ENCODE results near the gene KCNAB1. TPM values are rescaled to one million over a fixed set of nuclear protein-coding genes. Genes with fewer than 3 reads are reported as not detected.

Gene KCNAB1
- total and polyA plus RNA-seq, 2 donors (not counting 3 experiments of a cell fraction or from before 2014, with no cell fraction given) = 0.21 TPM; not detected in 1

DNA sequence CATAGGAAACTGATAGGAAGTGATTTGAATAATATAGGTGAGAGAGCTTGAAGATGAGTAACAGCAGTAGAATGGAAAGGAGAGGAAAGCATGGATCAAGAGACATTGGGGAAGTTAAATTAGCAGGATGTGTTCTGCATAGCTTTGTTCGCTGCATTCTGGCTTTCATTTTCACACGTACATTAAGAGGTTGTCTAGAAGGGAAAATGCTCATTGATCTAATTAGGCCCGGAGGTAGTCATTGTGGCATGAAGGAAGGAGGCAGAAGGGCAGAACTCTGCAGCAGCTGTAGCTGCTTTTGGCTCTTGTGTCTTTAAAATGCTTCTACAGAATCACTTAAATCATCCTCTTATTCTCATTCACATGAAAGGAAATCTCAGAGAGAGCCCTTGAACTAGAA, 40.3 kb downstream of the KCNAB1 start:
- TF ChIP-seq MYC (IDR thresholded peaks at IDR 0.05; ENCODE audit: low read depth, low read length) (no peak), POLR2A (IDR thresholded peaks at IDR 0.05; ENCODE audit: low read depth, low read length) (no peak), MAX (IDR thresholded peaks at IDR 0.05; ENCODE audit: insufficient read depth, insufficient read length) (no peak), FOS (IDR thresholded peaks at IDR 0.05; ENCODE audit: borderline replicate concordance, insufficient read depth, low read length) (no peak), POLR2AphosphoS5 (IDR thresholded peaks at IDR 0.05; ENCODE audit: insufficient read depth, low read depth, low read length) (no peak), JUN (IDR thresholded peaks at IDR 0.05; ENCODE audit: borderline replicate concordance, insufficient read depth, insufficient read length, low read depth) (no peak), GATA2 (IDR thresholded peaks at IDR 0.05; ENCODE audit: insufficient read depth, insufficient read length, low read depth, low read length) (no peak), EZH2 (IDR thresholded peaks at IDR 0.05; ENCODE audit: borderline replicate concordance, low read depth, low read length, severe bottlenecking) (no peak)
- TF ChIP-seq, protein P1, sequence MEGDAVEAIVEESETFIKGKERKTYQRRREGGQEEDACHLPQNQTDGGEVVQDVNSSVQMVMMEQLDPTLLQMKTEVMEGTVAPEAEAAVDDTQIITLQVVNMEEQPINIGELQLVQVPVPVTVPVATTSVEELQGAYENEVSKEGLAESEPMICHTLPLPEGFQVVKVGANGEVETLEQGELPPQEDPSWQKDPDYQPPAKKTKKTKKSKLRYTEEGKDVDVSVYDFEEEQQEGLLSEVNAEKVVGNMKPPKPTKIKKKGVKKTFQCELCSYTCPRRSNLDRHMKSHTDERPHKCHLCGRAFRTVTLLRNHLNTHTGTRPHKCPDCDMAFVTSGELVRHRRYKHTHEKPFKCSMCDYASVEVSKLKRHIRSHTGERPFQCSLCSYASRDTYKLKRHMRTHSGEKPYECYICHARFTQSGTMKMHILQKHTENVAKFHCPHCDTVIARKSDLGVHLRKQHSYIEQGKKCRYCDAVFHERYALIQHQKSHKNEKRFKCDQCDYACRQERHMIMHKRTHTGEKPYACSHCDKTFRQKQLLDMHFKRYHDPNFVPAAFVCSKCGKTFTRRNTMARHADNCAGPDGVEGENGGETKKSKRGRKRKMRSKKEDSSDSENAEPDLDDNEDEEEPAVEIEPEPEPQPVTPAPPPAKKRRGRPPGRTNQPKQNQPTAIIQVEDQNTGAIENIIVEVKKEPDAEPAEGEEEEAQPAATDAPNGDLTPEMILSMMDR (IDR thresholded peaks at IDR 0.05; ENCODE audit: extremely low read depth in 1 of 2, insufficient read depth in 1 of 2, low read depth in 1 of 2, low read length in 2 of 2) = no peak
- Histone ChIP-seq H3K9me1 (replicated peaks; ENCODE audit: control insufficient read depth, extremely low read depth, insufficient read depth, low read length) (no peaks in the 10 kb centered on the region), H3K9ac (replicated peaks; ENCODE audit: extremely low read depth, insufficient read depth, low read length) (no peak overlapping the region), H3K9me3 (replicated peaks; ENCODE audit: control insufficient read depth, insufficient read depth, low read length) (no peaks in the 10 kb centered on the region), H3K4me3 (replicated peaks in 1 of 3; ENCODE audit: insufficient read depth in 1 of 3, low read depth in 1 of 3, low read length in 3 of 3) (no peak overlapping the region), H3K36me3 (ENCODE audit: control insufficient read depth in 2 of 2, extremely low read depth in 1 of 2, insufficient read depth in 2 of 2, low read length in 2 of 2) (no peaks in the 10 kb centered on the region), H4K20me1 (replicated peaks; ENCODE audit: control insufficient read depth, extremely low read depth, insufficient read depth, low read length) (no peaks in the 10 kb centered on the region), H3K4me2 (ENCODE audit: insufficient read depth, low read length) (peak overlapping the region; percentile 31), H3K4me1 (ENCODE audit: control insufficient read depth, extremely low read depth, insufficient read depth, low read length) (peaks cover 7% of the 10 kb centered on the region), H3K79me2 (ENCODE audit: control insufficient read depth, insufficient read depth, low read length) (no peaks in the 10 kb centered on the region), H2AFZ (ENCODE audit: low read depth, low read length) (peak overlapping the region; percentile 28), H3K27ac (ENCODE audit: insufficient read depth, low read depth, low read length) (no peak overlapping the region), H3K27me3 (ENCODE audit: control insufficient read depth in 2 of 2, insufficient read depth in 2 of 2, low read length in 2 of 2) (no peaks in the 10 kb centered on the region)
- ChIA-PET CTCF (interaction anchor here (0.6 to 4.0 kb wide), 8 partner anchors 10 to 380 kb away, joined by 3 to 39 read pairs (median 6); no protein-coding TSS in a partner anchor), POLR2A (no interaction called here)
- dilution Hi-C loops (cut with MboI; ENCODE audit: extremely low pct_ligation_motif_present, low sequenced_read_pairs) = loop anchor here (25.0 kb wide), 1 partner anchor 352 kb away; no protein-coding TSS in a partner anchor
- DNase-seq (ENCODE audit: low read depth, low spot score) = peak; percentile 28
- no TSS peak for BruUV-seq (replicated peaks)
- FAIRE-seq = peak; percentile 53
- intact Hi-C loops (cut with micrococcal nuclease) = no loop called here

Measured in endothelial cell of umbilical vein (primary cell).